ENCODE data around the gene CCNO.

CCNO gene, protein sequence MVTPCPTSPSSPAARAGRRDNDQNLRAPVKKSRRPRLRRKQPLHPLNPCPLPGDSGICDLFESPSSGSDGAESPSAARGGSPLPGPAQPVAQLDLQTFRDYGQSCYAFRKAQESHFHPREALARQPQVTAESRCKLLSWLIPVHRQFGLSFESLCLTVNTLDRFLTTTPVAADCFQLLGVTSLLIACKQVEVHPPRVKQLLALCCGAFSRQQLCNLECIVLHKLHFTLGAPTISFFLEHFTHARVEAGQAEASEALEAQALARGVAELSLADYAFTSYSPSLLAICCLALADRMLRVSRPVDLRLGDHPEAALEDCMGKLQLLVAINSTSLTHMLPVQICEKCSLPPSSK
- 0 reads per million in 4 experiments for total RNA-seq

DNA sequence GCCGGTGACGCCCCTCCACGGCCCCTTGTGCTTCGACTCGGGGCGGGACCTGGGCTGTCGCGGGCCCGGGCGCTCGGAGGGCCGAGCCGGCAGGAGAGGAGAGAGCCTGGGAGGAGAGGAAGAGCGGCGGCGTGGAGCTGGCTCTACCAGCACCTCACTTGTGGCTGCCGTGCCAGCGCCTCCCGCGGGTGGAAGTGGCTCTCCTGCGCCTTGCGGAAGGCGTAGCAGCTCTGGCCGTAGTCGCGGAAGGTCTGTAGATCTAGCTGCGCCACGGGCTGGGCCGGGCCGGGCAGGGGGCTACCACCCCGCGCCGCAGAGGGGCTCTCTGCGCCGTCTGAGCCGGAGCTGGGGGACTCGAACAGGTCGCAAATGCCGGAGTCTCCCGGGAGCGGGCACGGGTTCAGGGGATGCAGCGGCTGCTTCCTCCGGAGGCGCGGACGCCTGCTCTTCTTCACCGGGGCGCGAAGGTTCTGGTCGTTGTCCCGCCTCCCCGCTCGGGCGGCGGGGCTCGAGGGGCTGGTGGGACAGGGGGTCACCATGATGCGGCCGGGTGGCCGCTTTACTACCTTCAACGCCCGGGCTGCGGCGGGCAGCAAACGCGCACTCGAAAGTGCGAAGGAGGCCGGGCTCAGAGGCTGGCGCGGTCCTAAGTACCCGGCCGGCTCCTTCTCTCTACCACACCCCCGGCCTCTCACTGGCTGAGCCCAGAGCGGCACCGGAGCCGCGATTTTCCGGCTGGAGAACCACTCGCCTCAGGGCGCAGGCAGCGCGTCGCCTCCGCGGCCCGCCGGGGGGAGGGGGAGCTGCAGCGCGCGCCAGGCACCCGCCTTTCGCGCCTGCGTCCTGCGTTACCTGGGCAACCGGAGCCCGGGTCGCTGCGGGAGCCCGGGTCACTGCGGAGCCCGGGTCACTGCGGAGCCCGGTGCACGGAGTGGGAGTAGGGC is at the start of gene CCNO:
Gene CCNO, minus strand, starts transcription at position 624 of the 944 bp plus-strand sequence. Its CDS starts 85 bp downstream, at position 539.
- peak; percentile 11 for DNase-seq

DNA sequence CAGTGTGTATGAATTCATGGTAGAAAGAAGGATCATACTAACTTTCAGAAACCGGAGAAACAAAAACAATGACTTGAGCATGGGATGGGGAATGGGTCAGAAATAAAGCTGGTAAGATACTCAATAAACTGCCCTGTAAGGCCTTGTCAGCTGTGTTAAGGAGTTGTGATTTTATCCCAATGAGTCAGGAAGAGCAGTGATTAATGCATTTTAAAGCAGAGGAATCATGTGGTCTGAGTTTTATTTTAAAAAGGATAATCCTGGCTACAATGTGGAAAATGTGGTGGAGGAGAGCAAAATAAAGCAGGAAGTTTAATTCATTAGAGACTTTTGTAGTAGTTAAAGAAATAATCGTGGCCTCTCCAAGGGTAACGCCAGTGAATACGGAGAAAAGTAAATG is 45.4 kb upstream of the CCNO start:
- no peak for DNase-seq

DNA sequence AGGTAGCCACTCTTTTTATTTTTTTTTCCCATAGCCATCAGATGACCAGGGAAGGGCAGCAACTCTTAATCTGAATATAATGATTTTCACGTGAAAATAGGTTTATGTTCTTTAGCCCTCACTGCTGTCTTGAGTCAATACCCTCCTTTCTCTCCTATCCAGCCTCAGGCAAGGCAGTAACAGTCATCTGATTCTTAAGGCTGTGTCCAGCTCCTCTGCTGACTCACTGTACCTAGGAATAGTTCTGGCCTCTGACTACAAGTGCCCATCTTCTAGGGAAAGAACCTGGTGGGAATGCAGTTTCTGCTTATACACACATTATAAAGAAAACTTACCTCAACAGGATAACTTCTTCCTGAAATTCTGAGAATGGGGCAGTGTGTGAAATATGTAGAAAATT is 43.4 kb upstream of the CCNO start:
- no peak for DNase-seq

DNA sequence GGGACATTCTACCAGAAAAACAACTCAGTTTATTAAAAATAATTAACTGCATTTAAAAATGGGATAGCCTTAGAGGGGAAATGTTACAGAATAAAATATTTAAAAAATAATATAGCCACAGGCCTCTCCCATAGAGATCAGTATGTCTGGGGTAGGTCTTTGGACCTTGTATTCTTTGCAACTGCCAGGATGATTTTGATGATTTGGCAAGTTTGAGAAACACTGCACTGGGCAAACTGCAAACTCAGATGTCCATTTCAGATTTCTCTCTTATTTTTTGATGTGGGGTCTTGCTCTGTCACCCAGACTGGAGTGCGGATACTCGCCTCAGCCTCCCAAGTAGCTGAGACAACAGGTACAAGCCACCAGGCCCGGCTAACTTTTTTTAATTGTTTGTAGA is 24.9 kb upstream of the CCNO start:
- DNase-seq: no peak

DNA sequence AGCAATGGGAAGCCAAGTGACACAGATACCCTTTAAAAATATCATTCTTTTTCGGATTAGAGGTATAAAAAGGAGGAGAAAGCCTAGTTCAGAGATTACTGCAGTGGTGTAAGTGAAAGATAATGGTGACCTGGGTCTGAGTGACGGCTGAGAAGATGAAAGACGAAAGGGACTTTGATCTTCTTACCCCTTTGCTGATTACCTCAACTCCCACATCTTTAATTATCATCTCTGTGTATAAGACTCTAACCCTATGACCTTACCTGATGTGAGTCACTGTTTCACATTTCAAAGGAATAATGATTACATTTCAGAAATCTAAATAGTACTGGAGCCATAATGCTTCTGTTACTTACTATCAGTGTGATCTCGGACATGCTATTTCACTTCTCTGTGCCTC is 21.4 kb upstream of the CCNO start:
- DNase-seq: no peak

DNA sequence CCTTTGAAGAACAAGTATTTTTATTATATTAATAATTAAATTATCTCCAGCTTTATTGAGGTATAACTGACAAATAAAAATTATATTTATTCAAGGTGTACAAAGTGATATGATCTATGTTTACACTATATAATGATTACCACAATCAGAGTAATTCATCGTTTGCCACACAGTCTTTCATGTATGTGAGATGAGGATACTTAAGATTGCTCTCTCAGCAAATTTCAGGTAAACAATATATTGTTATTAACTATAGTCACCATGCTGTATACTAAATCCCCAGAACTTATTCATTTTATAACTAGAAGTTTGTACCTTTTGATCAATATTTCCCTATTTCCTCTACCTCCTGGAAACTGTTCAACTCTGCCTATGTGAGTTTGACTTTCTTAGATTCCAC is 16.7 kb upstream of the CCNO start:
- DNase-seq: no peak

DNA sequence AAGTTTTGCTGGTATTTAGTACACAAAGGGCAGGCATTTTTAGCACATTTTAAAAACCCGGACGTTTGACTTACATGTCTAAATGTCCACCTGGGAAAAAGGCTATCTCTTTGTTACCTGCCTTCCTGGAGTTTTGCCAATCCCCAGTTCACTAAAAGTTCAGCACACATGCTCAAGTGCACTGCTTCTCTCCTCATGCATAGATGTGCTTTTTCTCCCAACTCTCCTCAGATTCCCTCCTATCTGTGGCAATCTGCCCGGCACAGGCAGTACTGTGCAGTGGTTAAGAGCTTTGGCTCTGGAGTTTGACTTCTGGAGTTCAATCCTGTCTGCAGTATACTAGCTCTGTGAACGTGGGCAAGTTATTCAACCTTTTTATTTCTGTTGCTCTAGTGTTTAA is 8.3 kb upstream of the CCNO start:
- DNase-seq: no peak

DNA sequence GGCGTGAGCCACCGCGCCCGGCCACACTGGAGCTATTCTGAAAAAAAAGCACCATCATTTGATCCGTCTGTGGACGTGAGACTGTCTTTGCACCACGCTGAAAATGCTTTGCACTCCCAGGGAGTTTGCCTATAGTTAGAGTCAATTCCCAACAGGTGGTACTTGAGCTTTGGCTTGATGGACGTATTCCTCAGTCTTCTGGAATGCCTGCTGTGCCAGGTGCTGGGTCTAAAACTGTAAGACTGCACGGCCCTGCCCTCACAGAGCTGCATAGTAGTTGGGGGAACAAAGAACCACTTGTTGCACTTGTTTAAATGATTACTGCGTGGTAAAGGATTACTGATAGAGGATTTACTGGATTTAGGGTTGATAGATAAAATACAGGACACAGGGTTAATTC is 3.4 kb upstream of the CCNO start:
- no peak for DNase-seq

DNA sequence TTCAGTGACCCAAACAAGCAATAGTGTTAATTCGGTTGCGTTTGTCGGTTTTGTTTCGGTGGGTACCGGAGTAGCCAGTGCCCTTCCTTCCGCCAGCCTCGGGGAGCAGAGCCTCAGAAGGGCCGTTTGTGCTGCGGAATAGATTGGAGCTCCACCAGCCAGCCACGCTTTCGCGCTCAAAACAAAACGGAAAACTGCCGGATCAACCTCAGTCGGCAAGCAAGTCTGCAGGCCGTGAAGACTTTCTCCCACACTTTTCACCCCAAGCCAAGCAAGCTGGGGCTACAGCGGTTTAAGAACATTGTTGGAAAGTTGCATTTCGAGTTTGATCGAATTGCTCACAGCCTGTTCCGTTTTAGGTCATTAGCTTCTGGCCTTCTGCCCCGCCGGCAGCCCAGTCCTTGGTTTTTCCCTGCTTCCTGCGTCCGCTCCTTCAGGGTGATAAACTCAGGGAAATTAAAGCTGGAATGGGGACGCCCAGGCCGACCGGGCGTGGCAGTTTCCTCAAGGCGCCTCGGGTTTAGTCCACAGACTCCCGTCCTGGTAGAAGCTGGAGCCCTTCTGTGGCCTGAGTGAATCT is 803 bp upstream of the CCNO start:
- no peak for DNase-seq

DNA sequence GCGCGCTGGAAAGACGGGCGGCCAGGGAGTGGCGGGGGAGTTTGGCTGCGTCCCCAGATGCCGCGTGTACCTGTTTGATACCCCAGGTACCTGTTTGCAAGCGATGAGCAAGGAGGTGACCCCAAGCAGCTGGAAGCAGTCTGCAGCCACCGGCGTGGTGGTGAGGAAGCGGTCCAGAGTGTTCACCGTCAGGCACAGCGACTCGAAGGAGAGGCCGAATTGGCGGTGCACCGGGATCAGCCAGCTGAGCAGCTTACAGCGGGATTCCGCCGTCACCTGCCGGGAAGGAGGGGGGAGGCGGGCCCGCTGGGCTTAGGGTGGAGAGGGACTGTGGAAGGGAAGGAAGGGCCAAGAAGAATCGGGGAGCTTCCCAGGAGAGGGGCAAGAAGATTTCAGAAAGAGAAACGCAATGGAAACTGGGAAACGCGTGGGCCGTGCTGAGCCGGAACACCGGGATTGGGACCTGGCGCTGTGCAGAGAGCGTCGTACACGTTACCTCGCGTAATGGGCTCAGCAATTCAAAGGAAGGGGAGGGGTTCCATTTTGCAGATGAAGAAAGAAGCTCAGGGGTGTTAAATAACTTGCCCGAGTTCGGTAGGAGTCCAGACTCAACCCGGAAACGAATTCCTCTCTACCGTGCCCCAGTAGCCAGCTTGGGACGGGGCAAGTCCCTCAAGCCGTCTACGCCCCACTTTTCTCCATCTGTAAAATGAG is 980 bp downstream of the CCNO start:
- DNase-seq: no peak

DNA sequence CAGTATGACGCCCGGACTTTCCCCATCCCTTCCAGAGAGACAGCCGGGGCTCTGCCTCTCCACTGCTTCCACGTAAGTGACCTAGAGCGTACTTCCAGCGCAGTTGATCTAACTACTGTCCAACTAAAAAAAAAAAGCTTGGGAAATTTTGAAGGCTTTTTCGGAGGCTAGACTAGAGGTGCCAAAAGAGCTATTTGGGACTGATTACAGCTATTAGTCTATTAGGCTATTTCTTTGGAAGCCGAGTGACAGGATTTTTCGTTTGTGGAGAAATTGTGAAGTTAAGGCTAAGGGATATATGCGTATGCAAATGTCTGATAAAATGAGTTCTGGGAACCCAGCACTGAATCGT is 1.5 kb downstream of the CCNO start:
- no peak for DNase-seq

DNA sequence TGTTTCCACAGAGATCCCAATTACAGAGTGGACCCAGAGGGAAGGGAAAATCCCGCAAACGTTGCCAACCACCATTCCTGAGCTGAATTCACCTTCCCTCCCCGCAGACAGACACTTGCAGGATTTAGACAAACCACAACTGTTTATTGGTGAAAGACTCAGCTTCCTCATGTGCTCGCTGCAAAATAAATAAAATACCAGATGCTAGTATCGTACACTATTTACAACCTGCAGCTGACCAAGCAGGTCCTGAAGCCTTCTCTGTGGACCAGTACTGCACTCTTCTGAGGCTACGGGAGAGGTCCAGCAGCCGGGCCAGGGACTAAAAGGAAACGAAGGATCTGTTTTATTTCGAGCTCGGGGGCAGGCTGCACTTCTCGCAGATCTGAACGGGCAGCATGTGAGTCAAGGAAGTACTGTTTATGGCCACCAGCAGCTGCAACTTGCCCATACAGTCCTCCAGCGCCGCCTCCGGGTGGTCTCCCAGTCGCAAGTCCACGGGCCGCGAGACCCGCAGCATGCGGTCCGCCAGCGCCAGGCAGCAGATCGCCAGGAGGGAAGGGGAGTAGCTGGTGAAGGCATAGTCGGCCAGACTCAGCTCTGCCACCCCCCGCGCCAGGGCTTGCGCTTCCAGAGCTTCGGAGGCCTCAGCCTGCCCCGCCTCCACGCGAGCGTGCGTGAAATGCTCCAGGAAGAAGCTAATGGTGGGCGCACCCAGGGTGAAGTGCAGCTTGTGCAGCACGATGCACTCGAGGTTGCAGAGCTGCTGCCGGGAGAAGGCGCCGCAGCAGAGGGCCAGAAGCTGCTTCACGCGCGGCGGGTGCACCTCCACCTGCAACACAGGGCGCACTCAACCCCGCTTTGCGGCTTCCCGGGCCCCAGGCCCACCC is 2.1 kb downstream of the CCNO start:
- DNase-seq: no peak

DNA sequence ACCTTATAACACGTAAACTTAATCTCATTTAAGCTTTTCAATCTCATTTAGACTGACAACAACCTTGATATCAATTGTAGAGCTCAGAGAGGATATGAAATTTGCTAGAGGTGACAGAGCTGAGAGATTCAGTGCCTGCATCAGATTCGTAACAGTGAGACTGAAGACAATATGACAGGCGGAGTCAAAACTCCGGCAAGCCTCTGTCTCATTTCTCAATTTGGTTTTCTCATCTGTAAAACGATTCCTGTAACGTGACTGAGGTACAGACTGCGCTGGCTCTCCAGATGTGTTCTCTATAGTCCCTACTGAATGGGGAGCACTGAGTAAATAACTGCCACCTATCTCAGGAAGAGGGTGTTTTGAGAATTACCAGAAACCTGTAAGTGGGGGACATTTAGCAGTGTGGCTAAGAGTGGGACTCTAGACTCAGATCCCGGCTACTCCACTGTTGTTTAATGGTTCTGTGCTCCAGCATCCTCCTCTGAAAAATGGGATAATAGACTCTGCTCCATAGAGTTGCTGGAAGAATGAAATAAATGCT is 3.2 kb downstream of the CCNO start:
- no peak for DNase-seq

DNA sequence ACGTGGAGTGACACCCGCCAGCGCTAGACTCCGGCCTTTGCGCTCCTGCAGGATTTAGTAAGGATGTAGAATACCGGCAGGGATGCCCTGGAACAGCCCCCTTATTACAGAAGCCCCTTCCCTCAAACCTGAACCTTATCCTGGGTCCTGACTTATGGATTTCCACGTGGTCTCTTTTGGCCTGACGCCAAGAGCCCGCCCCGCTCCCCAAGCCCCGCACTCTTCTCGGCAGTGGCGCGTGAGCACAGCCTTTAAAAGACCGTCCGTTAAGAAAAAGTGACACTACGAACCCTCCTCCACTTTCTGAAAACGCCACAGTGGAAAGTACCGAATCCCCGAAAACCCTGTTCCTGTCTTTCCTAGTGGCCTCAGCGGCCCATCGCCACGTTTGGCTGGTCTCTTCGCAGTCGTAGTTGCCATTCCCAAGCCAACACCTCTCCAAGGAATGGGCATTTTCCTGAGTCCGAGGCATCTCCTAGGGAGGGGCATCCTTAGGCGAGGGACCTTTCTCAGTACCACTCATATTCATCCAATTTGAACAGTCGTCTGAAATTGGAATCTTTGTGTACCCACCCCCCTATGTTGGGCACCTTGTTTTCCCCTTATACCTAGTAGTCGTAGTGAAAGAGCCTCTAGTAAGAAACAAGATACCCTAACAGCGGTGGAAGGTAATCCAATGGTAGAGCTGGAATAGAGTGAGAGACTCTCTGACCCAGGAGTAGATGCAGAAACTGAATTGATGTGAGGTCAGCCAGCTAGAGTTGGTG is 5.6 kb downstream of the CCNO start:
- DNase-seq: no peak

DNA sequence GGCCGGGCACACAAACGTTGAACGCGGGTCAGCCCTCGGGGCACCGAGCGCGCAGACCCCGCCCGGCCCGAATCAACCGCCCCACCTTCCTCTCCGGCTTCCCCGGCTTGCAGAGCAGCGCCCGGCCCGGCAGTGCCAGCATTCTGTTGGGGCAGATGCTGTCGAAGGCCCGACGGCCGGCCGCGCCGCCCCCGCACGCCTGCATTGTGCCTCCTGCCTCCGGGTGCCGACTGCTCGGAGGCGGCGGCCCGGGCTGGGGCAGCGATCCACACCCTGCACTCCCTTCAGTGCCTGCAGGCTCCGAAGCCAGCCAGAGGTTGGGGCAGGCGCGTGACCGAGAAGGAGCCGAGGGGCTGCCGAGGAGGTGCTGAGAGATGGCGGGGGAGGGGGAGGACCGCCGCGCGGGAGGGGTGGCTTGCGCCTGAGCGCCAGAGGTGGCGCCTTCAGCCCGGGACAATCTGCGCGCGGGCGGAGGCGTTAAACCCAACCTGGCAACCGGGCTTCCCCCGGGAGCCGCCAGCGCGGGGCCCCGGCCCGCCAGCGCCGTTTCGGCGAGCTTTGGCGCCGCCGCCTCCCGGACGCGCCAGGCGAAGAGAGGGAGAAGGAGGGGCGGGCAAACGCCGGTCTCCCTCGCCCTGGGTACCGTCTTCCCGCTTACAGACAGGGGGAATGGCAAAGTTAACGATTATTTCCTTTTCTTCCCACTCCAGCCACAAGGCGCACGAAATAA is 6.3 kb downstream of the CCNO start, which contains the start of gene MCIDAS:
Gene MCIDAS, minus strand, starts transcription at position 382 of the 730 bp plus-strand sequence. Its CDS starts 177 bp downstream, at position 205.
- no peak for DNase-seq

DNA sequence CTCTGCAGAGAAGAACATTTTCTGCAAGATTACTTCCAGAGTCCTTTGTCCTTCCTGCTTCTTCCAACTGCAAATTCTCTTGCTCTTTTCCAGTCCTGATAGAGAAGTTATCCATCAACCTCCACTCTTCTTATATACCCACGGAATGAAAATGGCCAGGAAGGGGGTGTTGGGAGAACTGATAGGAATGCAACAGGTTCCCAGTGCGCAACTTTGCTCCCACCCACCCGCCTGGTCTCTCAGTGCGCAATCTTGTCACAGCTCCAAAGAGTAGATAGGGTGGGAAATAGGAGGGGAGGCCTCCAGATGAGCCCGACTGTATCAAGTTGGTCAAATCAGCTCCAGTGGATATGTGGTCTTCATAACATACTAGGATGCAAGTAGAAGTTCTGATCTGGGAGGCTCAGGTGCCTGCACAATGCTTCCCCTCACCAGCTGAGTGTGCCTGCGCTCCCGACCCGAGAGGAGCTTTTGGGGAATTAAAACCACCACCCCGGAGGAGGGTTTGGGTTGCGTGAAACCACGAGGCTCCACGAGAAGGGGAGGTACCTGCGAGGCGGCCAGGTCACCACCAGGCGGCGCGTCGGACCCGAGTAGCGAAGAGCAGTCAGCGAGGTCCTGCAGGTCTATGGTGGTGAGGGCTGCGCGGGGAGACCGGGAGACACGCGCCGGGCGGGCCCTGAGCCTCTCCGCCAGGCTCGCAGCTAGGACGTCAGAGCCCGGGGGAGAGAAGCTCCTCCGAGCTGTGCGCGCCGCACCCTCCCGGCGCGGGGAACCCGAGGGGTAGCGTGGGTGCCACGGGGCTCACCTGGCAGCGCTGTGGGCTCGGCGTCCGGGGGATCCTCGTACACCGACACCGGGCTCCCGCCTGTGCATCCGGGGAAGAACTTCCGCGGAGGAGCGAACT is 7.1 kb downstream of the CCNO start:
- no peak for DNase-seq

DNA sequence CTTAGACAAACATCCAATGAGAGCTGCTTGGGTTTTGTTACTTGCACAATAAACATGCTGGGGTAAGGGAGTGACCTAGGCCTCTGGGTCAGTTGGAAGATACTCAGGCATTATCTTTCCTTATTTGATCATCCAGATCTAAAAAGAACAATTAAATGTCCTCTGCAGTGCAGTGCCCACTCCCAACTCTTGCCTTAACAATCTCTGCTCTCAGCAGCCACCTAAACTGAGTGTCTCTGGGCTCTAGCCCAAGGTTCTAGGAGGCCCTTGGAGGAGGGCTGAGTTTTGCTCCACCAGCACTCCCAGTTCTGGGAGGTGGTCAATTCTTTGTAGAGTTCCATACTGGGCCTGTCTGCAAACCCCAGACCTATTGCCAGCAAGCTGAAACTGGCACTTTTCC is 8.1 kb downstream of the CCNO start:
- DNase-seq: no peak

DNA sequence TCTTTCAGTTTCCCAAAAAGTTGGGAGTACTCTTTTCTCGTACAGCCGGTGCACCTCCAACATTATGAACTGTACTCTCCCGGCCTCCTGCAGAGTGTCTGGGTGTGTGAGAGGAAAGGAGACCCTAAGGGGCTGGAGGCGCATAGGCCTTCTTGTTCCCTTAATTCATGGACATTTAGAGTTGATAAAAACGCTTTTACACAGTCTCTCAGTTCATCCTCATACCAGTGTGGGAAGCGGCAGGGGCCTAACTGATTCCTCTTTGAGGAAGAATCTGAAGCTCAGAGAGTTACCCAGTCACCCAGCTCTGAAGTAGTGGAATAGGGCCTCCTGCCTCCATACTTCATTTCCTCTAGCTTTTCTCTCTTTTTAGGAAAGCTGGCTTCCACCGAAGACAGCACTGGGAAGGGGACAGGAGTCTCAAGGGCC is 9.6 kb downstream of the CCNO start:
- no peak for DNase-seq

Data from effector CD8-positive, alpha-beta T cell (primary cell).